HCT116 (cell line): ENCODE measurements around the gene RBM44.

Experiments
- CTCF ChIP-seq, 3 experiments: fragments of 200-600 bp in 1 of 3; sonication (generic) in 1 of 3; IDR thresholded peaks in 2 of 3; conservative IDR thresholded peaks in 1 of 3; 2 replicates each; pipeline ENCODE4 v1.5.1; 2012 to 2017; ENCODE audit warnings: low read depth in 2 of 3, low read length in 2 of 3, antibody characterized with exemption in 1 of 3, borderline replicate concordance in 1 of 3, control low read depth in 1 of 3, mild to moderate bottlenecking in 1 of 3, mixed read lengths in 1 of 3, mixed run types in 1 of 3, moderate library complexity in 1 of 3; ENCODE audit not compliant: insufficient read depth in 1 of 3
- POLR2A ChIP-seq: IDR thresholded peaks from 2 replicates; pipeline ENCODE4 v1.7.0; 2011; ENCODE audit warnings: borderline replicate concordance; ENCODE audit not compliant: insufficient read depth, insufficient read length; ENCODE audit errors: extremely low read depth

- TF ChIP-seq CTCF (IDR thresholded peaks at IDR 0.05 in 2 of 3, conservative IDR thresholded peaks at IDR 0.05 in 1 of 3; ENCODE audit: borderline replicate concordance in 1 of 3, insufficient read depth in 1 of 3, low read depth in 2 of 3, low read length in 2 of 3), result no peak
- TF ChIP-seq POLR2A, result no peak
Measured at GRCh38 chr2:237860273-237860935, 61.8 kb downstream of the RBM44 start.
